ENCODE results near the gene PDZD7.

DNA sequence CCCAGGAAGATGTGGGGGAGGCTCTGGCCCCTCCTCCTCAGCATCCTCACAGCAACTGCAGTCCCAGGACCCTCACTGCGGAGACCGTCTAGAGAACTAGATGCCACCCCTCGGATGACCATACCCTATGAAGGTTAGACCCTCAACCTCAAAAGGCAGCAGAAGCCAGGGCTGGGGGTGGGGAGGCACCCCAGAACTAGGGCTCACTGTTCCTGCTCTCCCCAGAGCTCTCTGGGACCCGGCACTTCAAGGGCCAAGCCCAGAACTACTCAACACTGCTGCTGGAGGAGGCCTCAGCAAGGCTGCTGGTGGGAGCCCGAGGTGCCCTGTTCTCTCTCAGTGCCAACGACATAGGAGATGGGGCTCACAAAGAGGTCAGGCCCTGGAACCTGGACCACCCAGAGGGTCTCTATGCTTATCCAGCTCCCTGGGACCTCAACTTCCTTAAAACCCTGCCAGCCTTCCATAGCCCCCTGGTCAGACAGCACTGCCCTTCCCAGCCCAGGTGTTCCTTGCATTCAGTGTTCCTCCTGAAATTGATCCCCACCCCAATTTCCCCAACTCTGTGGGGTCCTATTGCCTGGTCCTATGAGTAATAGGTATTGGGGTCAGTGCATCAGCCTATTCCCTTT is 57.9 kb downstream of the PDZD7 start:
- TF ChIP-seq, protein P1, sequence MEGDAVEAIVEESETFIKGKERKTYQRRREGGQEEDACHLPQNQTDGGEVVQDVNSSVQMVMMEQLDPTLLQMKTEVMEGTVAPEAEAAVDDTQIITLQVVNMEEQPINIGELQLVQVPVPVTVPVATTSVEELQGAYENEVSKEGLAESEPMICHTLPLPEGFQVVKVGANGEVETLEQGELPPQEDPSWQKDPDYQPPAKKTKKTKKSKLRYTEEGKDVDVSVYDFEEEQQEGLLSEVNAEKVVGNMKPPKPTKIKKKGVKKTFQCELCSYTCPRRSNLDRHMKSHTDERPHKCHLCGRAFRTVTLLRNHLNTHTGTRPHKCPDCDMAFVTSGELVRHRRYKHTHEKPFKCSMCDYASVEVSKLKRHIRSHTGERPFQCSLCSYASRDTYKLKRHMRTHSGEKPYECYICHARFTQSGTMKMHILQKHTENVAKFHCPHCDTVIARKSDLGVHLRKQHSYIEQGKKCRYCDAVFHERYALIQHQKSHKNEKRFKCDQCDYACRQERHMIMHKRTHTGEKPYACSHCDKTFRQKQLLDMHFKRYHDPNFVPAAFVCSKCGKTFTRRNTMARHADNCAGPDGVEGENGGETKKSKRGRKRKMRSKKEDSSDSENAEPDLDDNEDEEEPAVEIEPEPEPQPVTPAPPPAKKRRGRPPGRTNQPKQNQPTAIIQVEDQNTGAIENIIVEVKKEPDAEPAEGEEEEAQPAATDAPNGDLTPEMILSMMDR (IDR thresholded peaks at IDR 0.05; ENCODE audit: low read length), result no peak
- no peak for TF ChIP-seq EZH2 (optimal IDR thresholded peaks at IDR 0.05; ENCODE audit: low read depth, low read length)
